Measurements from ENCODE around the gene RALGAPA1.
"Not testable (repeated sequence)": the region's sequence is repeated elsewhere in the genome, so short reads cannot be mapped to it uniquely, and the experiment has no call there.

RALGAPA1 gene

DNA sequence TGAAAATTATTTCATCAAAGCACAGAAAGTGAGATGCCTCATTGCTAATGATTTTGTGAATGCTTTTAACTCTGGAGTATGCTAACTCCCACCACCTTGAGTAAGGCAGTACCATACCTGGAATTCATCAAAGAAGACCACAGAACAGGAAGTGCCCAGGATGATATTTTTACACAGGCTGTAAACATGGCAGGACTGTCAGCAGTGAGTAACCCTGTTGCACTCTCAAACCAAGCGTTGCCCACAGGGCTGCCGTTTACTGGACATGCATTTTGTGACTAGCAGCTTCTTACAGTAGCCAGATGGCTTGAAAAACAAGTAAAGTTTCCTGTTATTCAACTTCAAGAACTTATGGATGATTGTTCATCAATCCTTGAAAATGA, 42.4 kb downstream of the RALGAPA1 start:
- in situ Hi-C loops (cut with MboI; ENCODE audit: low sequenced_read_pairs): no loop called here

DNA sequence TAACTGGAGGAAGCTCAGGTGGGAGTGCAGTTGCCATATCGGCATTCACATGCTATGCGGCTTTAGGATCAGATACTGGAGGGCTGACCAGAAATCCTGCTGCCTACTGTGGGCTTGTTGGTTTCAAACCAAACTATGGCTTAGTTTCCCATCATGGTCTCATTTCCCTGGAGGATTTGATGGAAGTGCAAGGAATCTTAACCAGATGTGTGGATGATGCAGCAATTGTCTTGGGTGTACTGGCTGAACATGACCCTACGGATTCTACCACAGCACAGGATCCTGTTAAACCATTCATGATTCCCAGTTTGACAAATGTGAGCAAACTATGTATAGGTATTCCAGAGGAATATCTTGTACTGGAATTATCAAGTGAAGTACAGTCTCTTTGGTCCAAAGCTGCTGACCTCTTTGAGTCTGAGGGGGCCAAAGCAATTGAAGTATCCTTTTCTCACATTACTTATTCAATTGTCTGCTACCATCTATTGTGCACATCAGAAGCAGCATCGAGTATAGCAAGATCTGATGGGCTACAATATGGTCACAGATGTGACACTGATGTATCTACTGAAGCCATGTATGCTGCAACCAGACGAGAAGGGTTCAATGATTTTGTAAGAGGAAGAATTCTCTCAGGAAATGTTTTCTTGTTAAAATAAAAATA, 42.9 kb downstream of the RALGAPA1 start:
- in situ Hi-C loops (cut with MboI; ENCODE audit: low sequenced_read_pairs): no loop called here

GRCh38 chr14:35761922-35762321, 47.2 kb downstream of the RALGAPA1 start:
- in situ Hi-C loops (cut with MboI; ENCODE audit: low sequenced_read_pairs): no loop called here

DNA sequence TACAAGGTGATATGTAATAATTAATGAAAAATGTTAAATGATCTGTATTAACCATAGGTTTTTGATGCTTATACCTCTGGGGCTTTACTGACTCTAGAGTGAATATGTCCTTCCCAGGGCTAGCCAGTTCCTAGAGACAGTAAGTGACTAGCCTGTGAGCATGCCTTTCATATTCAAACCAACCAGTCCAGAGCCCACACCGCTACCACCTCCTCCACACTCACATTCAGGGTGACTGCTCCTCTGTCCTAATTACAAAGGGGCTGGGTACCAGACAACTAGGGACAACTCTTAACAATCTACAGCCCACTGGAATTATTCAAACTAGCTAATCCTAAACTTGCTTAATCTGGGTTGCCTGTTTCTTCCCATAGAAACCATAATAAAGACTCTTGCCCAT, 49.0 kb downstream of the RALGAPA1 start:
- in situ Hi-C loops (cut with MboI; ENCODE audit: low sequenced_read_pairs): no loop called here

GRCh38 chr14:35758523-35759129, 50.5 kb downstream of the RALGAPA1 start:
- in situ Hi-C loops (cut with MboI; ENCODE audit: low sequenced_read_pairs): no loop called here

DNA sequence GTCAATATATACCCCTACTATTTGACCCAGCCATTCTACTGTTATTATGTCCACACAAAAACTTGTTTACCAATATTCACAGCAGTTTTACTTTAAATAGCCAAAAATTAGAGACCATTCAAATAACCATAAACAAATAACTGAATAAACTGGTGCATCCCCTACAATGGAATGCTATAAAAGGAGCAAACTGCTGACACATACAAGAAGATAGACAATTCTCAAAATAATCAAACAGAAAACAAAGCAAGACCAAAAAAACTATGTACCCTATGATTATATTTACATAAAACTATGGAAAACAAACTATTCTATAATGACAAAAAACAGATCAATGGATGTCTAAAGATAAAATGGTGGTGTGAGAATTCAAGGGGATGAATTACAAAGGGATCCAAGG, 54.4 kb downstream of the RALGAPA1 start:
- in situ Hi-C loops (cut with MboI; ENCODE audit: low sequenced_read_pairs): no loop called here

GRCh38 chr14:35752380-35752779, 56.7 kb downstream of the RALGAPA1 start:
- in situ Hi-C loops (cut with MboI; ENCODE audit: low sequenced_read_pairs): no loop called here

DNA sequence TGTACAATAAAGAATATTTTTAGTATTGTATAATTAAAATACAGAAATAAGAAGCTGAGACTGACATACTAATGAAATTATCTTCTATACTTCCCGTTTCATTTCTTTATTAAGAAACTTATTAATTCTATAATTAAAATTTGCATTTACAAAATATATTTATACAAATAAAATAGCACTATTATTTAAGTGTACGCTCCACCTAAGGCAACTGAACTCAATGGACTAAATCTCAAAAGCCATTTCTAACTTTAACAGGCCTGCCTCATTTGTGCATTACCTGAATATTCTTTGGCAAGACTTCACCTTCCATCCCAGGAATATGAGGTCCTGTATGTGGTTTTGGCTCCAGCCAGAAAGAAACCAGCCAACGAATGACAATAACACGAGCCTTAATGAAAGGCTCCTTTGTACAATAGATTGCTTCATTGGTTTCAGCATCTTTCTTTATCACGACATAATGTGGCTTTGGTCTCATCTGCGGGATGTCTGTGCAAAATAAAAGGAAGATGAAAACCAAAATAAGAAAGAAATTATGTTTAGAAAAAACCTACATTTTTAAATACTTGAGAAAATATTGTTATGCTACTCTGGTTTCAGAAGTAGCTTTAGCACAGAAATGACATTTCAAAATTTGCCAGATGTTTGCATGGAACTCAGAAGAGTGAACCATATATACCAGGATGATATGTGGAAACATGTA, 58.7 kb downstream of the RALGAPA1 start:
- in situ Hi-C loops (cut with MboI; ENCODE audit: low sequenced_read_pairs): no loop called here

DNA sequence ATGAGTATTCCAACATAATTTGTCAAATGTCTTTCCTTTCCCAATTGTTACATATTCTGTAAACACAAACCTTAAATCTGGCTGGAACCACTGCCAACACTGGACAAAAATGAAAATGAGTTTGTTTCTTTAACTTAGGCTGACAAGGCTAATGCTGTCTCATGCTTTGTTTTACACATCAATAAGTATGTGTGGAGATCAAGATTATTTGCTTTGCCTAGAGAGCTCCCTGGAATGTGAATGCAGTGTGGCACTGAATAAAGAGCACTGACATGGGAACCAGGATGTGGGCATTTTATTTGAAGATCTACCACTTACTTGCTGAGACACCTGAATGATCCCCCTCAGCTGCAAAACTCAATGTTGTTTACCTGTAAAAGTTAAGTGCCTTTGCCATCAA, 61.7 kb downstream of the RALGAPA1 start:
- in situ Hi-C loops (cut with MboI; ENCODE audit: low sequenced_read_pairs): no loop called here

- in situ Hi-C loops (cut with MboI; ENCODE audit: low sequenced_read_pairs): no loop called here
These were observed 66.7 kb downstream of the RALGAPA1 start for GRCh38 chr14:35742442-35742841.

- in situ Hi-C loops (cut with MboI; ENCODE audit: low sequenced_read_pairs): no loop called here
These were observed 67.1 kb downstream of the RALGAPA1 start for GRCh38 chr14:35742032-35742371.

GRCh38 chr14:35741345-35742031, 67.6 kb downstream of the RALGAPA1 start:
- in situ Hi-C loops (cut with MboI; ENCODE audit: low sequenced_read_pairs): no loop called here

- in situ Hi-C loops (cut with MboI; ENCODE audit: low sequenced_read_pairs): no loop called here
These were observed 68.9 kb downstream of the RALGAPA1 start for GRCh38 chr14:35740215-35740614.

DNA sequence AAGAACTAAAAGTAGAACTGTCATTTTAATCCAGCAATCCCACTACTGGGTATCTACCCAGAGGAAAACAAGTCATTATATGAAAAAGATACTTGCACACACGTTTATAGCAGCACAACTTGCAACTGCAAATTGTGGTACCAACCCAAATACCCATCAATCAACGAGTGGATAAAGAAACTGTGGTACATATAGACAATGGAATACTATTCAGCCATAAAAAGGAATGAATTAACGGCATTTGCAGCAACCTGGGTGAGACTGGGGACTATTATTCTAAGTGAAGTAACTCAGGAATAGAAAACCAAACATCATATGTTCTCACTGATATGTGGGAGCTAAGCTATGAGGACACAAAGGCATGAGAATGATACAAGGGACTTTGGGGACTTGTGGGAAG, 73.9 kb downstream of the RALGAPA1 start:
- in situ Hi-C loops (cut with MboI; ENCODE audit: low sequenced_read_pairs): not testable (repeated sequence)

GRCh38 chr14:35733510-35733909, 75.6 kb downstream of the RALGAPA1 start:
- in situ Hi-C loops (cut with MboI; ENCODE audit: low sequenced_read_pairs): not testable (repeated sequence)

DNA sequence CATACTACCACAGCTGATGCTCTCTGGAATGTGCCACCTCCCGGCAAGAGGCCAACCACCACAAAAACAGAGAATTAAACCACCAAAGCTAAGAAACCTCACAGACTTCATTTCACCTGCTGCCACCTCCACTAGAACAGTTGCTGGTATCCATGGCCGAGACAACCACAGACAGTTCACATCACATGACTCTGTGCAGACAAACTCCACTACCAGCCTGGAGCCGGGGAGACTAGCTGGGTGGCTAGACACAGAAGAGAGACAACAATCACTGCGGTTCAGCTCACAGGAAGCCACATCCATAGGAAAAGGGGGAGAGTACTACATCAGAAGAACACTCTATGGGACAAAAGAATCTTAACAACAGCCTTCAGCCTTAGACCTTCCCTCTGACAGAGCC, 78.2 kb downstream of the RALGAPA1 start:
- in situ Hi-C loops (cut with MboI; ENCODE audit: low sequenced_read_pairs): no loop called here

DNA sequence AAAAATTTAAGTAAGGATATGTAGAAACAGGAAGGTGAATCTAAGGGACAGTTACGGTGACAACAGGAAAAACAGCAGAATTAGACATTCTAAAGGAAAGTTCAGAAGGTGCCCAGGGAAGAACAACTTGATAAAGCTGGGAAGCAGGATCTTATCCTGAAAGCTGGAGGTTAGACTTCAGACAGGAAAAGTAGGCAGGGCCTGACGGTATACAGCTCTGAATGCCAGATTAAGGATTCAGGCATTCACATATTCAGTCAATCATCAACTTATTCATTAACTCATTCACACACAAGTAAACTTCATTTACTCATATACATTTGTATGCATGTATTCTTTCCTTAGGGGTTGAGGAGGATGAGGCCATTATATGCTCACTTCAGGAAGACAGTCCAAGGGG, 81.3 kb downstream of the RALGAPA1 start:
- in situ Hi-C loops (cut with MboI; ENCODE audit: low sequenced_read_pairs): no loop called here

GRCh38 chr14:35725930-35726329, 83.2 kb downstream of the RALGAPA1 start:
- in situ Hi-C loops (cut with MboI; ENCODE audit: low sequenced_read_pairs): no loop called here

- in situ Hi-C loops (cut with MboI; ENCODE audit: low sequenced_read_pairs): no loop called here
These were observed 94.0 kb downstream of the RALGAPA1 start for GRCh38 chr14:35715079-35715478.

DNA sequence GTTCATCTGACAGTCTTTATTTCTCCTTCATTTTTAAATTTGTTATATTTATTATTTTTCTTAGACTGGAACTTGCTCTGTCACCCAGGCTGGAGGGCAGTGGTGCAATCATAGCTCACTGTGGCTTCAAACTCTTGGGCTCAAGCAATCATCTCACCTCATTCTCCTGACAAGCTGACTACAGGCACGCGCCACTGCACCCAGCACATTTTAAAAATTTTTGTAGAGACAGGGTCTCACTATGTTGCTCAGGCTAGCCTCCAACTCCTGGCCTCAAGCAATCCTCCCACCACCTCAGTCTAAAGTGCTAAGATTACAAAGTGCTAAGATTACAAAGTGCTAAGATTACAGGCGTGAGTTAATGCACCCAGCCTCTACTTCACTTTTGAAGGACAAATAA, 96.6 kb downstream of the RALGAPA1 start:
- in situ Hi-C loops (cut with MboI; ENCODE audit: low sequenced_read_pairs): no loop called here

- in situ Hi-C loops (cut with MboI; ENCODE audit: low sequenced_read_pairs): no loop called here
These were observed 101.0 kb downstream of the RALGAPA1 start for GRCh38 chr14:35708062-35708461.

- in situ Hi-C loops (cut with MboI; ENCODE audit: low sequenced_read_pairs): no loop called here
These were observed 103.5 kb downstream of the RALGAPA1 start for GRCh38 chr14:35705636-35706035.
